Neural cell (in vitro differentiated cells): ENCODE data around the gene GDF9. TPM values are rescaled to one million over a fixed set of nuclear protein-coding genes. Genes with fewer than 3 reads are reported as not detected.

Source experiments
- H2AFZ ChIP-seq: fragments of 200-600, 300-800 bp; sonication (generic), shearing (Covaris generic); 2 replicates; pipeline ENCODE4 v1.6.0; 2014; ENCODE audit warnings: low read depth, mild to moderate bottlenecking, antibody characterized with exemption, low read length, moderate library complexity
- H3F3A ChIP-seq: fragments of 200-600 bp; shearing (Covaris generic); 2 replicates; pipeline ENCODE4 v1.6.1; 2016; ENCODE audit warnings: mild to moderate bottlenecking, moderate library complexity, mixed read lengths, antibody characterized with exemption, low read length; ENCODE audit not compliant: insufficient read depth, poor library complexity, severe bottlenecking
- H3K27ac ChIP-seq: fragments of 200-600, 300-800 bp; sonication (generic), shearing (Covaris generic); 2 replicates; pipeline ENCODE4 v1.5.1; 2014; ENCODE audit warnings: mild to moderate bottlenecking, low read length, moderate library complexity
- H3K27me3 ChIP-seq: fragments of 300-800, 200-600 bp; sonication (generic), shearing (Covaris generic); 2 replicates; pipeline ENCODE4 v1.6.0; 2014; ENCODE audit warnings: mild to moderate bottlenecking, low read depth, low read length, moderate library complexity; ENCODE audit not compliant: insufficient read depth
- H3K36me3 ChIP-seq: fragments of 300-800, 200-600 bp; sonication (generic), shearing (Covaris generic); 2 replicates; pipeline ENCODE4 v1.5.1; 2014; ENCODE audit warnings: mild to moderate bottlenecking, antibody characterized with exemption, low read length, moderate library complexity; ENCODE audit not compliant: insufficient read depth
- H3K4me2 ChIP-seq: fragments of 300-800, 200-600 bp; sonication (generic), shearing (Covaris generic); 2 replicates; pipeline ENCODE4 v1.6.0; 2014; ENCODE audit warnings: mild to moderate bottlenecking, low read length
- H3K4me3 ChIP-seq: fragments of 300-800, 200-600 bp; sonication (generic), shearing (Covaris generic); 2 replicates; pipeline ENCODE4 v1.5.1; 2014; ENCODE audit warnings: mild to moderate bottlenecking, low read length, moderate library complexity
- H3K79me2 ChIP-seq: fragments of 200-600 bp; shearing (Covaris generic); replicated peaks from 2 replicates; pipeline ENCODE4 v1.6.0; 2014; ENCODE audit warnings: mild to moderate bottlenecking, low read length, moderate library complexity; ENCODE audit not compliant: insufficient read depth
- H3K9ac ChIP-seq: fragments of 300-800, 200-600 bp; sonication (generic), shearing (Covaris generic); 2 replicates; pipeline ENCODE4 v1.6.1; 2016; ENCODE audit warnings: mild to moderate bottlenecking, low read length, mixed read lengths
- H3K9me2 ChIP-seq: fragments of 200-600 bp; shearing (Covaris generic); 2 replicates; pipeline ENCODE4 v1.6.1; 2016; ENCODE audit warnings: mild to moderate bottlenecking, low read length, mixed read lengths; ENCODE audit not compliant: insufficient read depth
- H3K9me3 ChIP-seq: fragments of 200-600, 300-800 bp; sonication (generic), shearing (Covaris generic); 2 replicates; pipeline ENCODE4 v1.6.1; 2016; ENCODE audit warnings: mild to moderate bottlenecking, mixed run types, low read length, moderate library complexity, mixed read lengths
- H4K20me1 ChIP-seq: fragments of 200-600 bp; shearing (Covaris generic); 2 replicates; pipeline ENCODE4 v1.6.1; 2016; ENCODE audit warnings: mild to moderate bottlenecking, mixed run types; ENCODE audit not compliant: insufficient read depth
- CTCF ChIP-seq: fragments of 450-650 bp; IDR thresholded peaks from 2 replicates; pipeline ENCODE4 v1.5.1; 2014; ENCODE audit warnings: antibody characterized with exemption, mild to moderate bottlenecking, moderate library complexity; ENCODE audit not compliant: poor library complexity, severe bottlenecking
- EP300 ChIP-seq: fragments of 450-650 bp; conservative IDR thresholded peaks from 2 replicates; pipeline ENCODE4 v1.6.1; 2014; ENCODE audit warnings: antibody characterized with exemption, mild to moderate bottlenecking, moderate library complexity; ENCODE audit not compliant: poor library complexity, severe bottlenecking
- EZH2 ChIP-seq: fragments of 200-600, 300-800 bp; shearing (Covaris generic), sonication (generic); IDR thresholded peaks from 2 replicates; pipeline ENCODE4 v1.6.1; 2014; ENCODE audit warnings: antibody characterized with exemption, low read length, borderline replicate concordance, mild to moderate bottlenecking; ENCODE audit not compliant: insufficient read depth, poor library complexity, severe bottlenecking
- POLR2AphosphoS5 ChIP-seq: IDR thresholded peaks from 2 replicates; pipeline ENCODE4 v1.6.1; 2012
- RAD21 ChIP-seq: fragments of 450-650 bp; conservative IDR thresholded peaks from 2 replicates; pipeline ENCODE4 v1.6.1; 2014; ENCODE audit warnings: antibody characterized with exemption, mild to moderate bottlenecking, moderate library complexity
- REST ChIP-seq: IDR thresholded peaks from 2 replicates; pipeline ENCODE4 v1.6.1; 2012; ENCODE audit warnings: borderline replicate concordance
- TAF1 ChIP-seq: IDR thresholded peaks from 2 replicates; pipeline ENCODE4 v1.6.1; 2012; ENCODE audit warnings: low read depth
- polyA plus RNA-seq: library from polyadenylated mRNA; depleted of rRNA; stranded (reverse); fragments of >200 nt; gene quantifications from 2 replicates; pipeline ENCODE4 v1.2.3, GENCODE V29; 2014

Gene GDF9
- polyA plus RNA-seq, 1 donor from 2014 or later = 5.1 TPM

- no peaks in the 10 kb centered on the region for H3F3A ChIP-seq
- no peaks in the 10 kb centered on the region for H3K27me3 ChIP-seq
- no peak overlapping the region for H3K27ac ChIP-seq
- TF ChIP-seq POLR2AphosphoS5 (no peak), EZH2 (no peak), CTCF (no peak), RAD21 (no peak), REST (no peak), TAF1 (no peak)
- no peak overlapping the region for H3K4me2 ChIP-seq
- H3K36me3 ChIP-seq = no peaks in the 10 kb centered on the region
- H3K9me2 ChIP-seq = no peaks in the 10 kb centered on the region
- H3K4me3 ChIP-seq = no peak overlapping the region
- H4K20me1 ChIP-seq = no peaks in the 10 kb centered on the region
- H3K9me3 ChIP-seq = no peaks in the 10 kb centered on the region
- H3K9ac ChIP-seq = no peak overlapping the region
- H2AFZ ChIP-seq = no peak overlapping the region
- H3K79me2 ChIP-seq = peaks cover 22% of the 10 kb centered on the region
These were observed 43.4 kb upstream of the GDF9 start for GRCh38 chr5:132909702-132910101.

GRCh38 chr5:132907161-132907560, 40.9 kb upstream of the GDF9 start:
- H3K4me3 ChIP-seq = no peak overlapping the region
- TF ChIP-seq EP300 = no peak
- TF ChIP-seq TAF1 = no peak
- no peak for TF ChIP-seq CTCF
- TF ChIP-seq REST = no peak
- H3K79me2 ChIP-seq = peaks cover 20% of the 10 kb centered on the region
- H3F3A ChIP-seq = no peaks in the 10 kb centered on the region
- no peaks in the 10 kb centered on the region for H3K9me2 ChIP-seq
- H3K9me3 ChIP-seq = no peaks in the 10 kb centered on the region
- H2AFZ ChIP-seq = no peak overlapping the region
- H3K27me3 ChIP-seq = no peaks in the 10 kb centered on the region
- no peak overlapping the region for H3K27ac ChIP-seq
- H4K20me1 ChIP-seq = no peaks in the 10 kb centered on the region
- H3K9ac ChIP-seq = no peak overlapping the region
- H3K4me2 ChIP-seq = no peak overlapping the region
- no peaks in the 10 kb centered on the region for H3K36me3 ChIP-seq
